ENCODE measurements around the gene CENATAC. TPM values are rescaled to one million over a fixed set of nuclear protein-coding genes. Genes with fewer than 3 reads are reported as not detected.

CENATAC gene
- total RNA-seq, 1 experiment from 2014 or later: 185 TPM

GRCh38 chr11:119047205-119047604, 49.3 kb downstream of the CENATAC start:
- peaks cover 6% of the 10 kb centered on the region; the same call in 1 of the 2 replicates for H3K4me1 ChIP-seq
- no peaks in the 10 kb centered on the region for H3K27me3 ChIP-seq (replicated peaks; ENCODE audit: control insufficient read depth, insufficient read depth, low read length)
- Mint-ChIP-seq H3K27me3 (ENCODE audit: insufficient read depth, unreplicated experiment) (no peaks in the 10 kb centered on the region), H3K4me1 (ENCODE audit: low read depth, unreplicated experiment) (peaks cover 10% of the 10 kb centered on the region), H3K4me3 (ENCODE audit: unreplicated experiment) (no peak overlapping the region), H3K36me3 (ENCODE audit: insufficient read depth, unreplicated experiment) (peaks cover 86% of the 10 kb centered on the region), H3K27ac (ENCODE audit: unreplicated experiment) (no peak overlapping the region), H3K9me3 (ENCODE audit: unreplicated experiment) (no peaks in the 10 kb centered on the region)
- ChIA-PET POLR2A (interaction anchor here (0.7 to 1.0 kb wide), 2 partner anchors 8 to 48 kb away, joined by 3 to 4 read pairs; no protein-coding TSS in a partner anchor), CTCF (no interaction called here)
- H3K36me3 ChIP-seq (ENCODE audit: control insufficient read depth, insufficient read depth, low read length): peaks cover 21% of the 10 kb centered on the region
- intact Hi-C loops (cut with micrococcal nuclease; ENCODE audit: unreplicated experiment): no loop called here
- no peaks in the 10 kb centered on the region for H3K9me3 ChIP-seq
- no peak overlapping the region for H3K4me3 ChIP-seq (ENCODE audit: low read depth, low read length)
- DNase-seq: no peak
- TF ChIP-seq, protein P1, sequence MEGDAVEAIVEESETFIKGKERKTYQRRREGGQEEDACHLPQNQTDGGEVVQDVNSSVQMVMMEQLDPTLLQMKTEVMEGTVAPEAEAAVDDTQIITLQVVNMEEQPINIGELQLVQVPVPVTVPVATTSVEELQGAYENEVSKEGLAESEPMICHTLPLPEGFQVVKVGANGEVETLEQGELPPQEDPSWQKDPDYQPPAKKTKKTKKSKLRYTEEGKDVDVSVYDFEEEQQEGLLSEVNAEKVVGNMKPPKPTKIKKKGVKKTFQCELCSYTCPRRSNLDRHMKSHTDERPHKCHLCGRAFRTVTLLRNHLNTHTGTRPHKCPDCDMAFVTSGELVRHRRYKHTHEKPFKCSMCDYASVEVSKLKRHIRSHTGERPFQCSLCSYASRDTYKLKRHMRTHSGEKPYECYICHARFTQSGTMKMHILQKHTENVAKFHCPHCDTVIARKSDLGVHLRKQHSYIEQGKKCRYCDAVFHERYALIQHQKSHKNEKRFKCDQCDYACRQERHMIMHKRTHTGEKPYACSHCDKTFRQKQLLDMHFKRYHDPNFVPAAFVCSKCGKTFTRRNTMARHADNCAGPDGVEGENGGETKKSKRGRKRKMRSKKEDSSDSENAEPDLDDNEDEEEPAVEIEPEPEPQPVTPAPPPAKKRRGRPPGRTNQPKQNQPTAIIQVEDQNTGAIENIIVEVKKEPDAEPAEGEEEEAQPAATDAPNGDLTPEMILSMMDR (IDR thresholded peaks at IDR 0.05; ENCODE audit: insufficient read depth in 1 of 2, low read depth in 1 of 2, low read length in 1 of 2, severe bottlenecking in 1 of 2, unreplicated experiment in 1 of 2): no peak
- BruUV-seq (replicated peaks): no TSS peak

- DNase-seq: no peak
- Mint-ChIP-seq H3K4me3 (ENCODE audit: unreplicated experiment) (no peak overlapping the region), H3K27ac (ENCODE audit: unreplicated experiment) (no peak overlapping the region), H3K9me3 (ENCODE audit: unreplicated experiment) (no peaks in the 10 kb centered on the region), H3K27me3 (ENCODE audit: insufficient read depth, unreplicated experiment) (no peaks in the 10 kb centered on the region), H3K36me3 (ENCODE audit: insufficient read depth, unreplicated experiment) (peaks cover 98% of the 10 kb centered on the region), H3K4me1 (ENCODE audit: low read depth, unreplicated experiment) (peaks cover 10% of the 10 kb centered on the region)
- intact Hi-C loops (cut with micrococcal nuclease; ENCODE audit: unreplicated experiment): no loop called here
- peaks cover 6% of the 10 kb centered on the region; the same call in 1 of the 2 replicates for H3K4me1 ChIP-seq
- H3K27me3 ChIP-seq (replicated peaks; ENCODE audit: control insufficient read depth, insufficient read depth, low read length): no peaks in the 10 kb centered on the region
- TF ChIP-seq, protein P1 (IDR thresholded peaks at IDR 0.05; ENCODE audit: insufficient read depth in 1 of 2, low read depth in 1 of 2, low read length in 1 of 2, severe bottlenecking in 1 of 2, unreplicated experiment in 1 of 2): no peak
- BruUV-seq (replicated peaks): no TSS peak
- no peaks in the 10 kb centered on the region for H3K9me3 ChIP-seq
- no peak overlapping the region for H3K4me3 ChIP-seq (ENCODE audit: low read depth, low read length)
- ChIA-PET CTCF (no interaction called here), POLR2A (interaction anchor here (0.6 kb wide), 1 partner anchor 211 kb away, joined by 3 read pairs; no protein-coding TSS in a partner anchor)
- peaks cover 25% of the 10 kb centered on the region for H3K36me3 ChIP-seq (ENCODE audit: control insufficient read depth, insufficient read depth, low read length)
Observed at GRCh38 chr11:119048644-119049043, 50.7 kb downstream of the CENATAC start.

DNA sequence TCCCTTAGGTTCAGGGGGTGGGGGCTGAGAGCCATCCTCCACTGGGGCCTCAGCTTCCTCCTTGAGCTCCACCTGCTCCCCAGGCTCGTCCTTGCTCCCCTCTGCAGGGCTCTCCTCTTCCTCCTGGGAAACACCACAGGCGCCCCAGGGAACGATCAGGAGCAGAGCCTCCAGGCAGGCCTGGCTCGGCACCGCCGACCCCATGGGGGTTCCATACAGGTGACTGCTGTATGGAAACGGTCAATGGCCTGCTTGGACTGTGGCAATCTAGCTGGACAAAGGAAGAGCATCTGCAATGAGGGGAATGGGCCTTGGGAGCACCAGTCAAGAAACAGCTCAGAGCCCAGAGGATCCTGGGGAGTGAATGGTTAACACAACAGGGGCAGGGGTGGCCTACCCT, 51.1 kb downstream of the CENATAC start:
- Histone ChIP-seq H3K27me3 (replicated peaks; ENCODE audit: control insufficient read depth, insufficient read depth, low read length) (no peaks in the 10 kb centered on the region), H3K4me1 (peaks cover 6% of the 10 kb centered on the region; the same call in 1 of the 2 replicates), H3K9me3 (no peaks in the 10 kb centered on the region), H3K4me3 (ENCODE audit: low read depth, low read length) (no peak overlapping the region), H3K36me3 (ENCODE audit: control insufficient read depth, insufficient read depth, low read length) (peaks cover 27% of the 10 kb centered on the region)
- BruUV-seq (replicated peaks): no TSS peak
- Mint-ChIP-seq H3K36me3 (ENCODE audit: insufficient read depth, unreplicated experiment) (peaks cover 98% of the 10 kb centered on the region), H3K4me3 (ENCODE audit: unreplicated experiment) (no peak overlapping the region), H3K4me1 (ENCODE audit: low read depth, unreplicated experiment) (peaks cover 10% of the 10 kb centered on the region), H3K9me3 (ENCODE audit: unreplicated experiment) (no peaks in the 10 kb centered on the region), H3K27me3 (ENCODE audit: insufficient read depth, unreplicated experiment) (no peaks in the 10 kb centered on the region), H3K27ac (ENCODE audit: unreplicated experiment) (no peak overlapping the region)
- ChIA-PET CTCF (no interaction called here), POLR2A (interaction anchor here (0.6 kb wide), 1 partner anchor 211 kb away, joined by 3 read pairs; no protein-coding TSS in a partner anchor)
- TF ChIP-seq, protein P1 (IDR thresholded peaks at IDR 0.05; ENCODE audit: insufficient read depth in 1 of 2, low read depth in 1 of 2, low read length in 1 of 2, severe bottlenecking in 1 of 2, unreplicated experiment in 1 of 2): no peak
- no peak for DNase-seq
- intact Hi-C loops (cut with micrococcal nuclease; ENCODE audit: unreplicated experiment): no loop called here

Data from Caco-2 (cell line).